Activated naive CD8-positive, alpha-beta T cell (primary cell): ENCODE results near the gene PLEKHA6.
A peak's percentile ranks its signal among the peaks of the same experiment; 100 is the strongest.
"Not testable (repeated sequence)": the region's sequence is repeated elsewhere in the genome, so short reads cannot be mapped to it uniquely, and the experiment has no call there.

Experiments
- H3K27ac Mint-ChIP-seq: one replicate; pipeline ENCODE4 v1.8.0; 2021; ENCODE audit warnings: mixed read lengths
- H3K27me3 Mint-ChIP-seq: one replicate; pipeline ENCODE4 v1.8.0; 2021; ENCODE audit warnings: mixed read lengths
- H3K36me3 Mint-ChIP-seq: one replicate; pipeline ENCODE4 v1.8.0; 2021; ENCODE audit warnings: mixed read lengths
- H3K4me1 Mint-ChIP-seq: one replicate; pipeline ENCODE4 v1.8.0; 2021; ENCODE audit warnings: low read depth, mixed read lengths
- H3K4me3 Mint-ChIP-seq: one replicate; pipeline ENCODE4 v1.8.0; 2021; ENCODE audit warnings: mild to moderate bottlenecking, mixed read lengths
- H3K9me3 Mint-ChIP-seq: one replicate; pipeline ENCODE4 v1.8.0; 2021; ENCODE audit warnings: low read depth, mixed read lengths

Gene PLEKHA6

DNA sequence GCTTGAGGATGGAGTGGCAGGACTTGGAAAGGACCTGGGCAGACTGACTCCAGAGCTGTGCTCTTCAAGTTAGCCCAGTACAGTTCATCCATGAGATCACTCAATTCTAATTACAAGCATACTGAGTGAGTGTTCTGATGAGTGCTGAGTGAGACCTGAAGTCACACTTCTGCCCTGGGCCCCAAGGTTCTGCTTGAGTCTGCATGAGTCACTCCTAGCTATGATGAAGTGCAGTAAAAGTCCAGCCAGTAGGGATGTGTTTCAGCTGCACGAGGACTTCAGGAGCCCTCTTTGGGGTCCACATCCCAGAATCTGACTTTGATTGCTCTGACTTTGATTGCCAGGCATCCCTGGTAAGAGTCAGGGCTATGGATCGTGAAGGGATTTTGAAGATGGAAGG lies 35.8 kb downstream of the PLEKHA6 start:
- no peaks in the 10 kb centered on the region for H3K9me3 Mint-ChIP-seq
- H3K4me1 Mint-ChIP-seq, result peaks cover 8% of the 10 kb centered on the region
- H3K27ac Mint-ChIP-seq, result peak overlapping the region; percentile 2
- H3K4me3 Mint-ChIP-seq, result no peak overlapping the region
- H3K27me3 Mint-ChIP-seq, result no peaks in the 10 kb centered on the region
- H3K36me3 Mint-ChIP-seq, result no peaks in the 10 kb centered on the region

- Mint-ChIP-seq H3K27ac (peak overlapping the region; percentile 8), H3K9me3 (no peaks in the 10 kb centered on the region), H3K27me3 (no peaks in the 10 kb centered on the region), H3K36me3 (no peaks in the 10 kb centered on the region), H3K4me1 (peaks cover 8% of the 10 kb centered on the region), H3K4me3 (no peak overlapping the region)
These were observed 37.3 kb downstream of the PLEKHA6 start for GRCh38 chr1:204322339-204322868.

- H3K27me3 Mint-ChIP-seq, result no peaks in the 10 kb centered on the region
- H3K4me3 Mint-ChIP-seq, result no peak overlapping the region
- H3K36me3 Mint-ChIP-seq, result no peaks in the 10 kb centered on the region
- peaks cover 8% of the 10 kb centered on the region for H3K4me1 Mint-ChIP-seq
- no peaks in the 10 kb centered on the region for H3K9me3 Mint-ChIP-seq
- H3K27ac Mint-ChIP-seq, result peak overlapping the region; percentile 2
These were observed 38.1 kb downstream of the PLEKHA6 start for GRCh38 chr1:204321665-204322064.

- H3K9me3 Mint-ChIP-seq, result no peaks in the 10 kb centered on the region
- H3K4me1 Mint-ChIP-seq, result peaks cover 8% of the 10 kb centered on the region
- H3K36me3 Mint-ChIP-seq, result no peaks in the 10 kb centered on the region
- no peak overlapping the region for H3K4me3 Mint-ChIP-seq
- H3K27ac Mint-ChIP-seq, result no peak overlapping the region
- H3K27me3 Mint-ChIP-seq, result no peaks in the 10 kb centered on the region
These were observed 38.7 kb downstream of the PLEKHA6 start for GRCh38 chr1:204321051-204321450.

DNA sequence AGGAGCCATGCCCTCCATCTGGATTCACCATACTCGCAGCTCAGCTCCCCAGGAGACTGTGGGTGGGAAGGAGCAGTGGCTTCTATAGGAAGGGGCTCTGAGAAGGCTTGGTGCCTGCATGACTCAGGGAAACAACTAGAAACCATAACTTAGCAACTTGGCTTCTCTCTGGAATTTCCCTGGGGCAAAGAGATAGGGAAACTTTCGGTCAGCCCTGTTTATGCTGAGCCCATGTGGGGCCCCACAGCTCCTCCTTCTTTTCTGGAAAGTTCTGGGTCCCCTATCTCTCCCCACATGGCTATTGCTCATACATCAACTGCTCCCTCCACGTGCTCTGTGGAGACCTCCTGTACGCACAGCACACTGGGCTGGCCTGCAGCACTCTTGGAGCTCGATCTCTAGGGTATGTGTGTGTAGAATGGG lies 39.3 kb downstream of the PLEKHA6 start:
- H3K4me3 Mint-ChIP-seq, result no peak overlapping the region
- no peak overlapping the region for H3K27ac Mint-ChIP-seq
- no peaks in the 10 kb centered on the region for H3K27me3 Mint-ChIP-seq
- H3K9me3 Mint-ChIP-seq, result no peaks in the 10 kb centered on the region
- peaks cover 8% of the 10 kb centered on the region for H3K4me1 Mint-ChIP-seq
- no peaks in the 10 kb centered on the region for H3K36me3 Mint-ChIP-seq

DNA sequence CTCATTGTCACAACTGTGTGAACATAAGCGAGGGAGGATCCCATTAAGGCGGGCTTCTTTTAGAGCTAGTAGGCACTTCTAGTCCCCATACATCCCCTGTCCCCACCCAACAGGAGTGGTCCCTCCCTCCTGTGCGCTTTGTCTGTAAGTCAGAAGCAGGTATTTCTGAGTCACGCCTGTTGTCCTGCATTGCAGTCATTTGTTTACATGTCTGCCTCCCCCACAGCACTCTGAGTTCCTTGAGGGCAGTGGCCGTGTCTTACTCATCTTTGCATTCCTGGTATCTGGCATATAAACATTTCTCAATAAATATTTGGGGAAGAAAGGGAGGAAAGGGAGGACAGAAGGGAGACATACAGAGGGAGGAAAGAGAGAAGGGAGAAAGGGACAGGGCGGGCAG lies 40.3 kb downstream of the PLEKHA6 start:
- no peaks in the 10 kb centered on the region for H3K9me3 Mint-ChIP-seq
- H3K27ac Mint-ChIP-seq, result no peak overlapping the region
- no peak overlapping the region for H3K4me3 Mint-ChIP-seq
- H3K4me1 Mint-ChIP-seq, result peaks cover 8% of the 10 kb centered on the region
- H3K27me3 Mint-ChIP-seq, result no peaks in the 10 kb centered on the region
- H3K36me3 Mint-ChIP-seq, result no peaks in the 10 kb centered on the region

GRCh38 chr1:204319027-204319426 lies 40.7 kb downstream of the PLEKHA6 start:
- H3K27ac Mint-ChIP-seq, result no peak overlapping the region
- peaks cover 6% of the 10 kb centered on the region for H3K4me1 Mint-ChIP-seq
- H3K4me3 Mint-ChIP-seq, result no peak overlapping the region
- no peaks in the 10 kb centered on the region for H3K36me3 Mint-ChIP-seq
- no peaks in the 10 kb centered on the region for H3K27me3 Mint-ChIP-seq
- no peaks in the 10 kb centered on the region for H3K9me3 Mint-ChIP-seq

DNA sequence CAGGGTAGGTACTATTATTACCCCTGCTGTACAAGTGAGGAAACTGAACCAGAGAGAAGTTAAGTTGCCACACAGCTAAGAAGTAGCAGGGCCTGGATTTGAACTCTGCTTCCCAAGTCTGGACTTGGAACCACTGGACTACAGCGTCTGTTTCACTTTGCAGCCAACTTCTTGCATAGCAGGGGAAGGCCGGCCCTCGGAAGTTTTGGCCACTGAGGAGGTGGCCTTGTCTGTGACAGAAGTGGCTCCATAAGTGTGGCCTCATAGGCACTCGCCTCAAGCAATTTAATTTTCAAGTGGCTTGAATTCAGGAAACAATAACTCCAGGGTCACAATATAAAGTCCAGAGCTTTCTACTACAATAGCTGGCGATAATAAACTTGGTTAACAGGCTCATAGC lies 41.4 kb downstream of the PLEKHA6 start:
- Mint-ChIP-seq H3K9me3 (no peaks in the 10 kb centered on the region), H3K27me3 (no peaks in the 10 kb centered on the region), H3K27ac (no peak overlapping the region)

DNA sequence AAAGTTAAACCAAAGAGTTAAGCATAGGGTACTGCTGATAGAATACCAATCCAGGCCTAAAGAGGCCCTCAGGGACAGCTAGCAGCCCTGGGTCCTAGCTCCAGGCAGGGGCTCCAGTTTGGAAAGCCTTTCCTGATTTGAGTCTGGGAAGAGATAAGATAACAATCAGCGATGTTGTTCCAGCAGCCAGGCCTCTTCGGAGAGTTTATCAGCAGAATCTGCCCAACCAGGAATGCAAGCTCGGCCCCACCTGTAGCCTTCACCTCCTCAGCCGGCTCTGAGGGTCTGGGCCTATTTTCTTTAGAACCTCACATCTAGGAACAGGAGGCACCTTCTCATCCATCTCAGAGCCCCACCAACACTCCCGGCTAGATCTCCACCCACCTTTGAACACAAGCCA lies 42.6 kb downstream of the PLEKHA6 start:
- Mint-ChIP-seq H3K4me1 (no peaks in the 10 kb centered on the region), H3K36me3 (no peaks in the 10 kb centered on the region), H3K9me3 (no peaks in the 10 kb centered on the region), H3K4me3 (no peak overlapping the region), H3K27ac (no peak overlapping the region), H3K27me3 (no peaks in the 10 kb centered on the region)

More for the DNA sequence above, 41.4 kb downstream of the PLEKHA6 start:
- Mint-ChIP-seq H3K4me1 (no peaks in the 10 kb centered on the region), H3K36me3 (no peaks in the 10 kb centered on the region), H3K4me3 (no peak overlapping the region)

- no peak overlapping the region for H3K4me3 Mint-ChIP-seq
- no peaks in the 10 kb centered on the region for H3K27me3 Mint-ChIP-seq
- no peaks in the 10 kb centered on the region for H3K9me3 Mint-ChIP-seq
- no peak overlapping the region for H3K27ac Mint-ChIP-seq
- H3K4me1 Mint-ChIP-seq, result no peaks in the 10 kb centered on the region
- H3K36me3 Mint-ChIP-seq, result no peaks in the 10 kb centered on the region
These were observed 43.6 kb downstream of the PLEKHA6 start for GRCh38 chr1:204316164-204316563.

- no peak overlapping the region for H3K27ac Mint-ChIP-seq
- H3K27me3 Mint-ChIP-seq, result peaks cover 2% of the 10 kb centered on the region
- no peaks in the 10 kb centered on the region for H3K4me1 Mint-ChIP-seq
- H3K9me3 Mint-ChIP-seq, result no peaks in the 10 kb centered on the region
- H3K36me3 Mint-ChIP-seq, result peaks cover 3% of the 10 kb centered on the region
- H3K4me3 Mint-ChIP-seq, result no peak overlapping the region
These were observed 44.7 kb downstream of the PLEKHA6 start for GRCh38 chr1:204314893-204315658.

- peak overlapping the region; percentile 17 for H3K4me3 Mint-ChIP-seq
- no peaks in the 10 kb centered on the region for H3K4me1 Mint-ChIP-seq
- H3K27me3 Mint-ChIP-seq, result peaks cover 2% of the 10 kb centered on the region
- H3K9me3 Mint-ChIP-seq, result no peaks in the 10 kb centered on the region
- H3K36me3 Mint-ChIP-seq, result peaks cover 3% of the 10 kb centered on the region
- H3K27ac Mint-ChIP-seq, result no peak overlapping the region
These were observed 45.4 kb downstream of the PLEKHA6 start for GRCh38 chr1:204314171-204314892.

DNA sequence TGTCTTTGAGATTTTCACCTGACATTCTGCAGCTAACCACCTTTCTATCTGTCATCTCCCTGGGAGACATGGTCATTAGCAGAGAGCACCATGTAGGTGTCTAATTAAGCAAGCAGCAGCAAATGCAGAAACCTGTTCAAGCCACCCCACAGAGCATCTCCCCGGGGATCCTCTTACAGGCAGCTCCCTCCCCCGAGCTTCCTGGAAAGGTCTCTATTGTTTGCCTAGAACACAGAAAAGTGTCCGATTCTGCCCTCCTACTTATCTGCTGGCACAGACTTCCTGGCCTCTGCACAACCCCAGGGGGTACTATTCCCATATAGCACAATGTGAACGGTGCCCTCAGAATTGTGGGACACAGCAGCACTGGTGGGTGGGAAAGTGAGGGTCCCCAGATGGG lies 46.1 kb downstream of the PLEKHA6 start:
- peaks cover 3% of the 10 kb centered on the region for H3K36me3 Mint-ChIP-seq
- H3K27me3 Mint-ChIP-seq, result peaks cover 5% of the 10 kb centered on the region
- H3K4me3 Mint-ChIP-seq, result no peak overlapping the region
- no peaks in the 10 kb centered on the region for H3K9me3 Mint-ChIP-seq
- H3K4me1 Mint-ChIP-seq, result no peaks in the 10 kb centered on the region
- no peak overlapping the region for H3K27ac Mint-ChIP-seq

DNA sequence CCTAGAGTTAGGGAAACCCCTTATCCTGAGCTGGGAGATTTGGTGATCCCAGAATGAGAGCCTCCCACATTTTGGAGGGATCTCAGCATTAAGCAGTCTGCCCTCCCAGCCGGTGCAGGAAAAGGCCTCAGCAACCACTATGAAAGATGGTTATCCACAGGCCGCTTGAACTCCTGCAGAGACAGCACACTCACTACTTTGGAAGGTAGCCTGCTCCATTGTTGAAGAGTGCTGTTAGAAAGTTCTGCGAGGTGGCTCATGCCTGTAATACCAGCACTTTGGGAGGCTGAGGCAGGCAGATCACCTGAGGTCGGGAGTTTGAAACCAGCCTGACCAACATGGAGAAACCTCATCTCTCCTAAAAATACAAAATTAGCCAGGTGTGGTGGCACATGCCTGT lies 48.8 kb downstream of the PLEKHA6 start:
- H3K4me1 Mint-ChIP-seq, H3K27ac Mint-ChIP-seq, H3K27me3 Mint-ChIP-seq, H3K9me3 Mint-ChIP-seq, H3K36me3 Mint-ChIP-seq, H3K4me3 Mint-ChIP-seq: not testable (repeated sequence)

- Mint-ChIP-seq H3K4me3 (no peak overlapping the region), H3K27ac (no peak overlapping the region), H3K36me3 (peaks cover 3% of the 10 kb centered on the region), H3K9me3 (no peaks in the 10 kb centered on the region), H3K27me3 (peaks cover 5% of the 10 kb centered on the region), H3K4me1 (no peaks in the 10 kb centered on the region)
These were observed 51.6 kb downstream of the PLEKHA6 start for GRCh38 chr1:204308023-204308628.
